ENCODE results near the gene DGKQ.

GRCh38 chr4:960636-961350 is 12.6 kb downstream of the DGKQ start:
- TF ChIP-seq YY1 (IDR thresholded peaks at IDR 0.05; ENCODE audit: insufficient read depth, insufficient read length) (no peak), ZNF274 (IDR thresholded peaks at IDR 0.05; ENCODE audit: low read depth, low read length) (no peak)

Data from NT2/D1 (cell line).